ENCODE results near the gene TAC4. TPM values are rescaled to one million over a fixed set of nuclear protein-coding genes. Genes with fewer than 3 reads are reported as not detected.
A peak's percentile ranks its signal among the peaks of the same experiment; 100 is the strongest.

Gene TAC4
- polyA plus RNA-seq, 2 of the 4 experiments (the other 2 are of a cell fraction) = not detected

- TF ChIP-seq CHD4 (IDR thresholded peaks at IDR 0.05; ENCODE audit: borderline replicate concordance) (no peak), SMC3 (IDR thresholded peaks at IDR 0.05) (no peak), RCOR1 (IDR thresholded peaks at IDR 0.05; ENCODE audit: low read depth, low read length) (no peak), ELK1 (IDR thresholded peaks at IDR 0.05; ENCODE audit: low read depth, low read length) (no peak), POLR2A (IDR thresholded peaks at IDR 0.05; ENCODE audit: low read length) (no peak), HOXA7 (CRISPR knock-in tag; IDR thresholded peaks at IDR 0.05) (no peak), BCL3 (IDR thresholded peaks at IDR 0.05) (no peak)
- TF ChIP-seq, protein P1, sequence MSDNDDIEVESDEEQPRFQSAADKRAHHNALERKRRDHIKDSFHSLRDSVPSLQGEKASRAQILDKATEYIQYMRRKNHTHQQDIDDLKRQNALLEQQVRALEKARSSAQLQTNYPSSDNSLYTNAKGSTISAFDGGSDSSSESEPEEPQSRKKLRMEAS (IDR thresholded peaks at IDR 0.05) = no peak
- TF ChIP-seq, protein P2, sequence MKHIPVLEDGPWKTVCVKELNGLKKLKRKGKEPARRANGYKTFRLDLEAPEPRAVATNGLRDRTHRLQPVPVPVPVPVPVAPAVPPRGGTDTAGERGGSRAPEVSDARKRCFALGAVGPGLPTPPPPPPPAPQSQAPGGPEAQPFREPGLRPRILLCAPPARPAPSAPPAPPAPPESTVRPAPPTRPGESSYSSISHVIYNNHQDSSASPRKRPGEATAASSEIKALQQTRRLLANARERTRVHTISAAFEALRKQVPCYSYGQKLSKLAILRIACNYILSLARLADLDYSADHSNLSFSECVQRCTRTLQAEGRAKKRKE (CRISPR knock-in tag; IDR thresholded peaks at IDR 0.05; ENCODE audit: low read depth) = no peak
- DNase-seq (ENCODE audit: low read depth in 1 of 2, low spot score in 1 of 2) (no peak), FAIRE-seq (no peak), ATAC-seq (peak in 1 of 2 experiments; percentile 26; a peak in 1 of 6 replicates)
- Histone ChIP-seq H3K4me1 (peaks cover 1% of the 10 kb centered on the region; the same call in 1 of the 3 replicates), H3K27ac (no peak overlapping the region), H3K9me3 (no peaks in the 10 kb centered on the region), H3K4me3 (no peak overlapping the region), H3K4me2 (no peak overlapping the region)
- 85% methylated on average over 8 of the region's 9 CpGs for WGBS (ENCODE audit: missing lambda C conversion rate)
- ChIA-PET CTCF (interaction anchor here (1.3 to 34.2 kb wide), 11 partner anchors 10 to 307 kb away, joined by 3 to 1602 read pairs (median 7); partner anchors contain the start of genes DLX3, DLX4 and PDK2), POLR2A (no interaction called here)
Observed at GRCh38 chr17:49875685-49876084, 27.8 kb upstream of the TAC4 start.

- Histone ChIP-seq H3K4me2 (no peak overlapping the region), H3K4me3 (no peak overlapping the region), H3K9me3 (no peaks in the 10 kb centered on the region), H3K27ac (no peak overlapping the region), H3K4me1 (no peaks in the 10 kb centered on the region)
- 69% methylated on average over 2 of the region's 2 CpGs for WGBS (ENCODE audit: missing lambda C conversion rate)
- no peak for FAIRE-seq
- DNase-seq (ENCODE audit: low read depth in 1 of 2, low spot score in 1 of 2) = no peak
- ATAC-seq = no peak
- TF ChIP-seq RAD21 (conservative IDR thresholded peaks at IDR 0.05 in 1 of 2, IDR thresholded peaks at IDR 0.05 in 1 of 2) = no peak
- TF ChIP-seq HES2 (IDR thresholded peaks at IDR 0.05) = no peak
- peak; percentile 53 for TF ChIP-seq ZFP36 (IDR thresholded peaks at IDR 0.05; ENCODE audit: borderline replicate concordance, partially characterized antibody)
- ChIA-PET CTCF (interaction anchor here (0.8 to 34.2 kb wide), 8 partner anchors 11 to 213 kb away, joined by 3 to 1602 read pairs (median 4); partner anchors contain the start of genes DLX3 and DLX4), POLR2A (no interaction called here)
Observed at GRCh38 chr17:49874911-49875310, 27.0 kb upstream of the TAC4 start.

GRCh38 chr17:49873926-49874325 lies 26.1 kb upstream of the TAC4 start:
- DNase-seq (ENCODE audit: low read depth in 1 of 2, low spot score in 1 of 2) = no peak
- ChIA-PET CTCF (interaction anchor here (0.7 to 34.2 kb wide), 8 partner anchors 11 to 303 kb away, joined by 3 to 1602 read pairs (median 4); partner anchors contain the start of genes DLX3 and DLX4), POLR2A (no interaction called here)
- H3K4me3 ChIP-seq = no peak overlapping the region
- WGBS (ENCODE audit: missing lambda C conversion rate) = 36% methylated on average over 3 of the region's 3 CpGs
- TF ChIP-seq HES2 (IDR thresholded peaks at IDR 0.05) = no peak
- H3K4me2 ChIP-seq = no peak overlapping the region
- no peaks in the 10 kb centered on the region for H3K4me1 ChIP-seq
- no peak for FAIRE-seq
- H3K27ac ChIP-seq = no peak overlapping the region
- ATAC-seq = no peak
- H3K9me3 ChIP-seq = no peaks in the 10 kb centered on the region

DNA sequence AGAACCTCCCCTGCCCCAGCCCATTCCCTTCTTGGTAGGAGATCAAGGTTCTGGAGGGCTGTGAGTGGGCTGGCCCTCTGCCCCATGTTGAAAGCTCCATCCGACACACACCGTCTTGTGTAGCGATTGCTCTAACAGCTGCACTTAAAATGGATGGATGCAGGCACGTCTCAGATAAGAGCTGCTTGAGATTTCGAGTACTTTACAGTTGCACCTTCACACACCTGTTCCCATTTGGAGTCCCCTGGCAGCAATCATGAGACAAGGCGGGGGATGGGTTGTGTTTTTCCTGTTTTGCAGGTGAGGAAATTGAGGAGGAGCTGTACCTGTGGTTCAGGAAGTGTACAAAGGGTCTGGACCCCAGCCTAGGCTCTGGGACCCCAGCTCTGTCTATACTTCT lies 25.6 kb upstream of the TAC4 start:
- DNase-seq (ENCODE audit: low read depth in 1 of 2, low spot score in 1 of 2) (no peak), FAIRE-seq (no peak), ATAC-seq (no peak)
- 65% methylated on average over 6 of the region's 6 CpGs for WGBS (ENCODE audit: missing lambda C conversion rate)
- Histone ChIP-seq H3K4me2 (no peak overlapping the region), H3K4me1 (no peaks in the 10 kb centered on the region), H3K9me3 (no peaks in the 10 kb centered on the region), H3K4me3 (no peak overlapping the region), H3K27ac (no peak overlapping the region)
- TF ChIP-seq HES2 (IDR thresholded peaks at IDR 0.05) (no peak), ESRRA (IDR thresholded peaks at IDR 0.05; ENCODE audit: borderline replicate concordance, low read length) (no peak)
- CTCF ChIA-PET = interaction anchor here (0.7 to 34.2 kb wide), 8 partner anchors 7 to 303 kb away, joined by 3 to 1602 read pairs (median 4); partner anchors contain the start of genes DLX3 and DLX4
- POLR2A ChIA-PET = no interaction called here
